Activated naive CD4-positive, alpha-beta T cell (primary cell): ENCODE measurements around the gene MED13L.

ENCODE experiments used
- DNase-seq, 4 experiments: peaks; one replicate each; lab custom pipeline; 2025; lab: John Stamatoyannopoulos, UW

MED13L gene

GRCh38 chr12:116130431-116130830 is 147.1 kb downstream of the MED13L start:
- DNase-seq = no peak

GRCh38 chr12:116128779-116129178 is 148.7 kb downstream of the MED13L start:
- DNase-seq = no peak

GRCh38 chr12:116127859-116128258 is 149.6 kb downstream of the MED13L start:
- no peak for DNase-seq

- no peak for DNase-seq
Measured at GRCh38 chr12:116126610-116127009, 150.9 kb downstream of the MED13L start.

- no peak for DNase-seq
Measured at GRCh38 chr12:116125956-116126566, 151.4 kb downstream of the MED13L start.

GRCh38 chr12:116125084-116125483 is 152.4 kb downstream of the MED13L start:
- DNase-seq = no peak

- DNase-seq = peak in 1 of 4 experiments; percentile 3
Measured at GRCh38 chr12:116123451-116124258, 153.8 kb downstream of the MED13L start.

GRCh38 chr12:116122628-116123027 is 154.9 kb downstream of the MED13L start:
- no peak for DNase-seq

- DNase-seq = no peak
Measured at GRCh38 chr12:116121453-116121871, 156.0 kb downstream of the MED13L start.

- DNase-seq = no peak
Measured at GRCh38 chr12:116116650-116117424, 160.7 kb downstream of the MED13L start.

GRCh38 chr12:116113398-116114130 is 163.9 kb downstream of the MED13L start:
- no peak for DNase-seq

GRCh38 chr12:116106870-116107269 is 170.6 kb downstream of the MED13L start:
- no peak for DNase-seq

GRCh38 chr12:116104167-116104767 is 173.2 kb downstream of the MED13L start:
- no peak for DNase-seq

- no peak for DNase-seq
Measured at GRCh38 chr12:116101991-116102390, 175.5 kb downstream of the MED13L start.

- DNase-seq = no peak
Measured at GRCh38 chr12:116099652-116100432, 177.7 kb downstream of the MED13L start.

- no peak for DNase-seq
Measured at GRCh38 chr12:116096874-116097273, 180.6 kb downstream of the MED13L start.

- DNase-seq = no peak
Measured at GRCh38 chr12:116094475-116094874, 183.0 kb downstream of the MED13L start.

- DNase-seq = no peak
Measured at GRCh38 chr12:116093915-116094314, 183.6 kb downstream of the MED13L start.

- no peak for DNase-seq
Measured at GRCh38 chr12:116092776-116093175, 184.7 kb downstream of the MED13L start.

GRCh38 chr12:116092162-116092561 is 185.3 kb downstream of the MED13L start:
- no peak for DNase-seq

GRCh38 chr12:116091579-116091978 is 185.9 kb downstream of the MED13L start:
- no peak for DNase-seq
